HepG2 (cell line): Measurements from ENCODE around the gene EVI5. TPM values are rescaled to one million over a fixed set of nuclear protein-coding genes. Genes with fewer than 3 reads are reported as not detected.

ENCODE experiments used
- ELF4 ChIP-seq: sonication (generic); formaldehyde crosslinking; IDR thresholded peaks from 2 replicates; pipeline ENCODE4 v1.5.0; 2020; ENCODE audit warnings: missing genetic modification reagents, mild to moderate bottlenecking, moderate library complexity, borderline replicate concordance
- GPN1 ChIP-seq: sonication (generic); formaldehyde crosslinking; IDR thresholded peaks from 2 replicates; pipeline ENCODE4 v1.5.1; 2020; ENCODE audit warnings: missing genetic modification reagents, borderline replicate concordance
- MXD3 ChIP-seq: IDR thresholded peaks from 2 replicates; pipeline ENCODE4 v1.6.1; 2016; ENCODE audit warnings: mild to moderate bottlenecking, missing biosample characterization, missing genetic modification reagents
- REPIN1 ChIP-seq: sonication (generic); formaldehyde crosslinking; IDR thresholded peaks from 2 replicates; pipeline ENCODE4 v1.8.0; 2022; ENCODE audit warnings: missing genetic modification reagents, low read depth, mild to moderate bottlenecking, borderline replicate concordance
- ZBTB40 ChIP-seq, 2 experiments: fragments of 450-650 bp in 1 of 2; sonication (generic) in 1 of 2; formaldehyde crosslinking in 1 of 2; IDR thresholded peaks; 2 replicates each; pipeline versions ENCODE4 v1.6.1 to v1.8.0; 2016 to 2022; ENCODE audit warnings: antibody characterized with exemption in 1 of 2, mild to moderate bottlenecking in 1 of 2, missing genetic modification reagents in 1 of 2
- ZNF33A ChIP-seq: sonication (generic); formaldehyde crosslinking; IDR thresholded peaks from 2 replicates; pipeline ENCODE4 v1.5.1; 2020; ENCODE audit warnings: missing genetic modification reagents, mild to moderate bottlenecking, moderate library complexity, borderline replicate concordance
- ZNF558 ChIP-seq: sonication (generic); formaldehyde crosslinking; IDR thresholded peaks from 2 replicates; pipeline ENCODE4 v1.9.0; 2022; ENCODE audit warnings: mild to moderate bottlenecking, missing genetic modification reagents, borderline replicate concordance
- ZNF614 ChIP-seq: IDR thresholded peaks from 2 replicates; pipeline ENCODE4 v1.6.1; 2018; ENCODE audit warnings: missing biosample characterization, missing genetic modification reagents, inconsistent platforms, borderline replicate concordance
- ZNF782 ChIP-seq: sonication (generic); formaldehyde crosslinking; IDR thresholded peaks from 2 replicates; pipeline ENCODE4 v1.4.0; 2020; ENCODE audit warnings: missing genetic modification reagents, mild to moderate bottlenecking, borderline replicate concordance
- ZNF879 ChIP-seq: sonication (generic); formaldehyde crosslinking; IDR thresholded peaks from 2 replicates; pipeline ENCODE4 v1.8.1; 2023; ENCODE audit warnings: missing genetic modification reagents
- polyA plus RNA-seq, 8 experiments: library from polyadenylated mRNA; depleted of rRNA in 3 of 8; stranded (reverse) in 7 of 8; unstranded in 1 of 8; fragments of >200 nt; fragmentation: Illumina TruSeq in 4 of 8; extraction: Trizol in 4 of 8; gene quantifications; 2 replicates each; pipeline versions ENCODE4 v1.2.1 to v1.2.3, GENCODE V29; 2011 to 2016; ENCODE audit warnings: low read depth in 4 of 8, missing spikeins in 1 of 8, mixed read lengths in 1 of 8; ENCODE audit not compliant: insufficient read depth in 1 of 8
- total RNA-seq, 5 experiments: library from RNA; depleted of rRNA; stranded (reverse); fragments of >200 nt; fragmentation: Illumina TruSeq; extraction: Trizol; gene quantifications; 2 replicates each; pipeline ENCODE4 v1.2.3, GENCODE V29; 2016; ENCODE audit warnings: low read depth in 1 of 5

The EVI5 gene
- total and polyA plus RNA-seq, 2 of the 13 experiments (the other 11 are each of a cell fraction or from before 2014, with no cell fraction given) = 4.0 to 12.6 TPM

GRCh38 chr1:92748138-92748537, 36.8 kb downstream of the EVI5 start (continued):
- TF ChIP-seq ZBTB40 (IDR thresholded peaks at IDR 0.05) (no peak), ZBTB40 (CRISPR knock-in tag; IDR thresholded peaks at IDR 0.05) (no peak), REPIN1 (no peak), MXD3 (no peak), GPN1 (no peak), ZNF782 (CRISPR knock-in tag) (no peak), ZNF614 (CRISPR knock-in tag) (no peak), ELF4 (no peak), ZNF558 (CRISPR knock-in tag) (no peak), ZNF33A (CRISPR knock-in tag) (no peak), ZNF879 (no peak)
- TF ChIP-seq, all 625 proteins: peak for 0
